Measurements from ENCODE around the gene FAM131C. TPM values are rescaled to one million over a fixed set of nuclear protein-coding genes. Genes with fewer than 3 reads are reported as not detected.
"Not testable (repeated sequence)": the region's sequence is repeated elsewhere in the genome, so short reads cannot be mapped to it uniquely, and the experiment has no call there.

Gene FAM131C
- total RNA-seq, 1 experiment from 2014 or later = 3.0 TPM

DNA sequence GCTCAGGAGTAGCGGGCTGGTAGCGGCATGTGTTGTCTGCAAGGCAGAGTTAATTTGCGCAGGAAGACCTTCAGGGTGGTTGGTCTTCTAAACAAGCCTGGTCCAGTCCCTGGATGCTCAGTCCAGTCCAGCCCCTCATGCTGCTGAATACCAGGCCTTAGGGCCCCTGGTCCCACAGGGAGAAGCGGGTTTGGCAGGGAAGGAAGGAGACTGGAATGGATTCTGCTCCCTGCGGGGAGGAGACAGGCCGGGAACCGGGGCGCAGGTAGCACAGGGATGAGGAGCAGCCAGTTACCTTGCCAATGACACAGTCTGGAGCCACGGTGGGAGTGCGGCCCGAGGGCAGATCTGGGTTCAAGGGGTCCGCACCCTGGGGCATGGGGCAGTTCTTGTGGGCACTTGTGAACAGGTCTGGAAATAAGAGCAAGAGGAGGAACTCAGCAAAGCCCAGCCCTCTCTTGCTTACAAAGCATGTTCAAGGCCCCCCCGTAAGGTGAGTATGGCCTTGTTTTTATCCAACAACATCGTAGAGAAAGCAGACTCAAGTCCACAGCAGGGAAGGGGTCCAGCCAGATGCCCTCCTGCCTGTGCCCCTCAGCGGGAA, 10.1 kb downstream of the FAM131C start:
- DNase-seq (ENCODE audit: extremely low read depth, low read depth) = no peak

DNA sequence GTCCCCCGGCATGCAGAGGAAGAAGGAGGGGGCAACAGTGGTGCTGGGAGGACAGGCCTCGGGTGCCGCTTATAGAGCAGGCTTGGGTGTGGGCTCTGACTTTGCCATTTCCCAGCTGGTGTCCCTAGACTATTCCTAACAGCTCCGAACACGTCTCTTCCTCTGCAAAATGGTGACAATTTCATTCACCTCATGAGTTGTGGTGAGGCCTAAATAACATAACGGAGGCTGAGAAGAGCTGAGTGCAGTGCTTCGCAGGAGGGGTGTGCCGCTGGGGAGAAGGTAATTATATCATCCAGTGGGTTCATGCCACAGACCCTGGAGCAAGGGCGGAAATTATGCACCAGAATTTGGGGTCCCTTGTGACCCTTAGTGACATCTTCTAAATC, 10.8 kb downstream of the FAM131C start:
- DNase-seq (ENCODE audit: extremely low read depth, low read depth) = not testable (repeated sequence)

- not testable (repeated sequence) for DNase-seq (ENCODE audit: extremely low read depth, low read depth)
These were observed 11.3 kb downstream of the FAM131C start for GRCh38 chr1:16061989-16062686.

GRCh38 chr1:16061266-16061665, 12.2 kb downstream of the FAM131C start:
- DNase-seq (ENCODE audit: extremely low read depth, low read depth) = no peak

- DNase-seq (ENCODE audit: extremely low read depth, low read depth) = not testable (repeated sequence)
These were observed 14.9 kb downstream of the FAM131C start for GRCh38 chr1:16058394-16059120.

DNA sequence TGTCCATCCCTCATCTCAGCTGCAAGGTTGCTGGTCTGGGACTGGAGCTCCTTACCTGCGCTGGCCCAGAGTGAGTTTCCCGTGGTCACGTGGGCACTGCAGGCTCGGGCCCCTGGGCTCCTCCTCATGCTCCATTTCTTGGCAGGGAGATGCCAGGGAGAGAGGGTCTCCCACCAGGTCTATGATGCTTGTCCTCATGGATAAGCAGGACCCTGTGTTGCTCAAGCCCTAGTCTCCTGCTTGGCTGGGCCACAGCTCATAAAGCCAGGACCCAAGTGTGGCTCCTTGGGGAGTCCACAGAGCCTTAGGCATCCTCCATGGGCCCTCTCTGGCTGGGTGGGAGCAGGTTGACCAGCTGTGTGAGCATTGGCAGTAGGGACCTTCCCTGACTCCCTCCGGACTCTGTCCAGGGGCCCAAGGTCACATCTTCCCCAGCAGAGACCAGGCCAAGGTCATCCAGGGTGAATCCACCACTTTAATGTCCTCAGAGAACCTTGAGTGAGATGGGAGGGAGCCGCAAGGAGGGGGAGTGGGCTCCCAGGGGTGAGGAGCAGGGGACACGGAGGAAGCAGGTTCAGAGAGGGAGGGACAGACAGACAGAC, 16.0 kb downstream of the FAM131C start:
- DNase-seq (ENCODE audit: extremely low read depth, low read depth) = not testable (repeated sequence)

DNA sequence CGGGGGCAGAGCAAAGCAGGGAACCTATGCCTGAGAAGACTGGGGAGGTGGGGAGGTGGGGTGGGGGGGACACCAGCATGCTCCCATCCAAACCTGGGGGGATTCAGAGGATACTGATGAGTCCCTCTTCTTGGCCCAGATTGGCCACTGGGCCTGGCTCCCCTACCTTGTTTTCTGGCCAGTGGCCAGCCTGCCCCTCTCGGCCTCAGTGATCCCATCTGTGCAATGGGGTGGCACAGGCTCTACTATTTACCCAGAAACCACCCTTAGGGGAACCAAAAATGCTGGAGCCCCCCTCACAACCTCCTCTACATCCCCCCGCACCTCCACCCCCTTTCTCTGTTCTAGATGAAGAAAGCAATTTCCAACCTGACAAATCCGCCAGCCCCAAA, 16.9 kb downstream of the FAM131C start:
- not testable (repeated sequence) for DNase-seq (ENCODE audit: extremely low read depth, low read depth)

GRCh38 chr1:16055613-16056520, 17.6 kb downstream of the FAM131C start:
- DNase-seq (ENCODE audit: extremely low read depth, low read depth) = peak; percentile 58

- no peak for DNase-seq (ENCODE audit: extremely low read depth, low read depth)
These were observed 18.6 kb downstream of the FAM131C start for GRCh38 chr1:16054598-16055540.

DNA sequence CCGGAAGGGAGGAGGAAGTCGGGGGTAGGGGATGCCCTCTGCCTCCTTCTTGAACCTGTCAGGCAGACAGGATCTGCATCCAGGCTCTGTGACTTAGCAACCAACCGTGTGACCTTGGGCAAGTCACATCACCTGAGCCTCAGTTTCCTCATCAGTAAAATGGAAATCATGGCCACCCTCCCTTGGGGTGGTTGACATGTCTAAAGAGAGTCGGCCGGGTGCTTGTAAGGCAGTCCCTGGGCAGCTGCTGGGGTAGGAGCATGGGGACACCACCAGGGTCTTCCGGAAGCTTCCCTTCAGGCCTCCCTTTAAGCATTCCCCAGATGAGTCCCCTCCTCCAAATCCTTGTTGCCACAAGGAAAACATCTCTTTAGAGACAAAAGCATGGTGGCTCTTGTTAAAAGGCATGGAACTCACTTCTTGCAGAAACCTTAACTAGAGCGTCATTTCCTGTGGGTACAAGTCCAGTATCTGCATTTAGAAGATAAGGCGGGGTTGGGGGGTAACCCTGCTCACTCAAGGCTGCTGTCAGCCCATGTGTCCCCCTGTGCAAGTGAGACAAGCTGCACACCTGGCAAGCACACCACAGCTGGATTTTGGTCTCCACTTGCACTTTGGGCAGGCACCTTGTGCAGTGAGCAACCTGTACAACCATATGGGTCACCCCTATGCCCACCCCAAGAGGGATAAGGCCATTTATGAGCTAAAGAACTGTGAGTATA, 19.5 kb downstream of the FAM131C start:
- no peak for DNase-seq (ENCODE audit: extremely low read depth, low read depth)

- not testable (repeated sequence) for DNase-seq (ENCODE audit: extremely low read depth, low read depth)
These were observed 21.5 kb downstream of the FAM131C start for GRCh38 chr1:16051949-16052348.

- DNase-seq (ENCODE audit: extremely low read depth, low read depth) = no peak
These were observed 22.4 kb downstream of the FAM131C start for GRCh38 chr1:16051039-16051438.

DNA sequence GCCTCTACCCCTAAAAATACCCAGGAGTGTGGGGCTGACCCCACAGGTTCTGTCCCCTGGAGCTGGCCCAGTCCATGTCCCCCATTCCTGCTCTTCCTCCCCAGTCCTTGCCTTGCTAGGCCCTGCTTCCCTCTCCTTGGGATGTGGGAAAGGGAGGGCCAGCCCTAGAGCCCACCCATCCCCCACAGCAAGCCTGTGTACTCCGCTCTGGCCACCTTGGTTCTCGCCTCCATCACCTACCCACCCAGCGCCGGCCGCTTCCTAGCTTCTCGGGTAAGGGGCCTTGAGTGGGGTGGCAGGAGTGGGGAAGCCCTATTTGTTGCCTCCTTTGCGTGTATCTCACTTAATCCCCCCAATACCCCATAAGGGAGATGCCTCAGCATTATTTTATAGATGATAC, 23.1 kb downstream of the FAM131C start:
- DNase-seq (ENCODE audit: extremely low read depth, low read depth) = no peak

DNA sequence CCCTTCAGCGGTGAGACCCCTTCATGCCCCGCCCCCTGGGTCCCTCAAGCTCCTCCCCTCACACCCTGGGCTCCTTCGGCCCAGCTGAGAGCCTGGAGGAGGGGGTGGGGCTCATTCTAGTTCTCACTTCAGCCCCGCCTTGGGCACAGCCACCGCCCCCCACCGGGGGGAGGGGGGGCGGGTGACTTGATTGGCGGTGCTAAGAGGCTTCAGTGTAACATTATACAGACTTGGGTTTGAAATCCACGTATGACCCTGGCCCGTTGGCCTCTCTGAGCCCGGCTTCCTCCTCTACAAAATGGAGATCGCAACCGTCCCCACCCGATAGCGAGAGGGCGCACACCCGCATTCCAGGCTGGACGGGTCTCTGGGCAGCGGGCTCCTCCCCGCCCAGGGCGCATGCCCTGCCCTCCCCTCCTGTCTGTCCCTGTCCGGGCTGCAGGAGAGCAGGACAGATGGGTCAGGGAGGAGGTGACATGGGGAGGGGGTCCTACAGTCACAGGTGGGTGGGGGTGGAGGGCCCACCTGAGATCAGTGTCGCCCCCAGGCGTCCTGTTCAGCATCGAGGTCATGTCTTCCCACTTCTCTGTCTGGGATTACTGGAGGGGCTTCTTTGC, 24.8 kb downstream of the FAM131C start:
- DNase-seq (ENCODE audit: extremely low read depth, low read depth) = no peak

GRCh38 chr1:16047791-16048475, 25.5 kb downstream of the FAM131C start:
- DNase-seq (ENCODE audit: extremely low read depth, low read depth) = no peak

DNA sequence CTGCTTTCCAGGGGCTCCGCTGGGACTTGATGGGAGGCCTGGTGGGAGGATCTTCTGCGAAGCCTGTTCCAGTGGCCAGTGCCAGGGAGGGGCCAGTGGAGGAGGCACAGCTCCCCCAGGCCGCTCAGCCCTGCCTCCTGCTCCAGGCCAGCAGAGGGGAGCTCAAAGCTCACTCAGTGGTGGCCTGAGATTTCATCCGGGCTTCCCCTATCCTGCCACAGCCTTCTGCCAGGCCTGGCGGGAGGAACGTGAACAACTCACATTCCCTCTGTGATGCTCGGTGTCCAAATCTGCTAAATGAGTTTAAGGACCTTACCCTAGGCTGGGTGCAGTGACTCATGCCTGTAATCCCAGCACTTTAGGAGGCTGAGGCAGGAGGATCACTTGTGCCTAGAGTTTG, 26.6 kb downstream of the FAM131C start:
- no peak for DNase-seq (ENCODE audit: extremely low read depth, low read depth)

DNA sequence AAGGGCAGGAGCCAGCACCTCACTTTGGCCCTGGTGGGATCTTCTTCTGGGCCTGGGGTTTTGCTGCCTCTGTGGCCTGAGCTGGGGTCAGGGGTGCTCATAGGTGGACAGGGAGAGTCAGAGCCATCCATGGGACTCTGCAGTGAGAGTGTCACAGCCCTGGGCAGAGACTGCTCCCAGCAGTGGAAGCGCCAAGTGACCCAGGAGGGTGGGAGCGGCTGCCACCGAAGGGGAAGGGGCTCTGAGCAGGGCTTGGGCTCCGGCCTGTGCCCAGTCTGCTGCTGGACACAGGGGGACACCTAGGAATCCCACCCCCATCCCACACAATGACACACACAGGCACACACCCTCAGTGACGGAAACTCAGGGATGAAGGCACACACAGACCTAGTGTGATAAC, 29.5 kb downstream of the FAM131C start:
- DNase-seq (ENCODE audit: extremely low read depth, low read depth) = no peak

DNA sequence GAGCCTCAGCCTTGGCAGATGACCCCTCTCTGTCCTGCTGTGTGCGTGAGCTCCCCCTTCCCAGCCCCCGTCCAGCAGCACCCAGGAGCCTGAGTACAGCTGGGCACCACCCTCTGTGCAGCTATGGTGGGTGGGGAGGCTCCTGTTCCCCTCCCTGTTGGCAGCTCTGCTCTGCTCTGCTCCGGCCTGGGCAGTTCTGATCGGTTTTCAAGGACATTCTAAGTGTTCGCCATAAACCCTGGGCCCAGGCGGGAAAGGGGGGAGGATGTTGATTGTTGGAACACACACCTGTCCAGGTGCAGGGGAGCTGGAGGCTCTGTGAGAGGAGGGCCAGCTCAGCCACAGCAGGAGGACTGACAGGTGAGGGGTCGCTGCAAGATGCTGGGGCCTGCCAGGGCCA, 29.9 kb downstream of the FAM131C start, which contains the start of gene CLCNKB:
CLCNKB (plus strand) TSS at position 262 of the 400 bp plus-strand sequence. CDS start 711 bp downstream, outside the sequence.
- DNase-seq (ENCODE audit: extremely low read depth, low read depth) = no peak

Data from NCI-H460 (cell line).